Lower lobe of right lung (tissue), 2 donors: ENCODE results near the gene UBLCP1. TPM values are rescaled to one million over a fixed set of nuclear protein-coding genes. Genes with fewer than 3 reads are reported as not detected.

Experiments
- ATAC-seq, 2 donors: fragments of 200-7000 bp; cut with Tn5 transposase; one replicate each; pipeline ENCODE4 v1.9.1; 2020 to 2022; ENCODE audit warnings: mild to moderate bottlenecking in 2 of 2, moderate library complexity in 2 of 2
- DNase-seq: peaks from one replicate; pipeline ENCODE4 v3.0.0-alpha.2; 2020
- H3K27ac ChIP-seq: fragments of 200-600 bp; one replicate; pipeline ENCODE4 v1.8.0; 2022
- H3K27me3 ChIP-seq: fragments of 200-600 bp; one replicate; pipeline ENCODE4 v1.8.0; 2022; ENCODE audit warnings: low read depth
- H3K36me3 ChIP-seq: fragments of 200-600 bp; one replicate; pipeline ENCODE4 v1.8.0; 2022; ENCODE audit warnings: mild to moderate bottlenecking
- H3K4me1 ChIP-seq: fragments of 200-600 bp; one replicate; pipeline ENCODE4 v1.8.0; 2022
- H3K4me3 ChIP-seq: fragments of 200-600 bp; one replicate; pipeline ENCODE4 v1.8.0; 2022; ENCODE audit warnings: mild to moderate bottlenecking
- H3K9me3 ChIP-seq: fragments of 200-600 bp; one replicate; pipeline ENCODE4 v1.8.0; 2022
- CTCF ChIP-seq: fragments of 200-600 bp; IDR thresholded peaks from one replicate; pipeline ENCODE4 v1.8.0; 2022; ENCODE audit warnings: antibody characterized with exemption, mild to moderate bottlenecking
- intact Hi-C: fragments of 100-400 bp; cut with DNase I; formaldehyde crosslinking; loops from one replicate; pipeline ENCODE4 v1.11.0; 2022
- total RNA-seq: library from RNA; stranded (reverse); fragmentation: NEBNext Ultra II Directional; extraction: Animal tissue kit (Norgen Biotek cat#: 25700); gene quantifications from one replicate; pipeline ENCODE4 v1.2.1, GENCODE V29; 2021
- donor health status: DM: no; HTN: yes; CAD: no; lungs with severe emphysema.

UBLCP1 gene
- total RNA-seq, 1 donor from 2014 or later: 28.9 TPM

- H3K4me1 ChIP-seq: no peaks in the 10 kb centered on the region
- H3K27ac ChIP-seq: no peak overlapping the region
- intact Hi-C loops: no loop called here
- no peak for TF ChIP-seq CTCF
- H3K36me3 ChIP-seq: no peaks in the 10 kb centered on the region
- no peaks in the 10 kb centered on the region for H3K27me3 ChIP-seq
- DNase-seq: no peak
- ATAC-seq: no peak
- no peak overlapping the region for H3K4me3 ChIP-seq
- H3K9me3 ChIP-seq: no peaks in the 10 kb centered on the region
Measured at GRCh38 chr5:159317849-159318248, 54.8 kb downstream of the UBLCP1 start.

GRCh38 chr5:159318448-159318847, 55.4 kb downstream of the UBLCP1 start:
- DNase-seq: no peak
- Histone ChIP-seq H3K4me3 (no peak overlapping the region), H3K36me3 (no peaks in the 10 kb centered on the region), H3K27ac (no peak overlapping the region), H3K4me1 (no peaks in the 10 kb centered on the region), H3K9me3 (no peaks in the 10 kb centered on the region), H3K27me3 (no peaks in the 10 kb centered on the region)
- intact Hi-C loops: no loop called here
- TF ChIP-seq CTCF: no peak
- ATAC-seq: no peak

GRCh38 chr5:159319363-159319762, 56.3 kb downstream of the UBLCP1 start:
- H3K36me3 ChIP-seq: no peaks in the 10 kb centered on the region
- no peak for ATAC-seq
- DNase-seq: no peak
- no peak overlapping the region for H3K4me3 ChIP-seq
- intact Hi-C loops: no loop called here
- H3K27ac ChIP-seq: no peak overlapping the region
- H3K27me3 ChIP-seq: no peaks in the 10 kb centered on the region
- no peaks in the 10 kb centered on the region for H3K9me3 ChIP-seq
- no peak for TF ChIP-seq CTCF
- H3K4me1 ChIP-seq: no peaks in the 10 kb centered on the region

- DNase-seq: no peak
- no peaks in the 10 kb centered on the region for H3K4me1 ChIP-seq
- H3K9me3 ChIP-seq: no peaks in the 10 kb centered on the region
- H3K27ac ChIP-seq: no peak overlapping the region
- intact Hi-C loops: no loop called here
- no peaks in the 10 kb centered on the region for H3K36me3 ChIP-seq
- H3K27me3 ChIP-seq: no peaks in the 10 kb centered on the region
- no peak overlapping the region for H3K4me3 ChIP-seq
- no peak for TF ChIP-seq CTCF
- no peak for ATAC-seq
Measured at GRCh38 chr5:159319832-159320231, 56.7 kb downstream of the UBLCP1 start.

- ATAC-seq (no peak), DNase-seq (no peak)
- intact Hi-C loops: no loop called here
- no peak overlapping the region for H3K27ac ChIP-seq
- no peaks in the 10 kb centered on the region for H3K9me3 ChIP-seq
- no peaks in the 10 kb centered on the region for H3K36me3 ChIP-seq
- no peaks in the 10 kb centered on the region for H3K4me1 ChIP-seq
- TF ChIP-seq CTCF: no peak
- no peak overlapping the region for H3K4me3 ChIP-seq
- no peaks in the 10 kb centered on the region for H3K27me3 ChIP-seq
Measured at GRCh38 chr5:159322180-159322579, 59.1 kb downstream of the UBLCP1 start.
